Ammon's horn (tissue), 1 donor: Measurements from ENCODE around the gene CLEC1B.
"Not testable (repeated sequence)": the region's sequence is repeated elsewhere in the genome, so short reads cannot be mapped to it uniquely, and the experiment has no call there.

Experiments
- DNase-seq: peaks from one replicate; pipeline ENCODE4 v3.0.0-alpha.2; 2016; ENCODE audit warnings: low spot score

The CLEC1B gene

GRCh38 chr12:9974731-9975130 is 24.2 kb downstream of the CLEC1B start:
- DNase-seq, result not testable (repeated sequence)

GRCh38 chr12:9973949-9974348 is 25.0 kb downstream of the CLEC1B start:
- DNase-seq, result no peak

GRCh38 chr12:9971181-9971580 is 27.7 kb downstream of the CLEC1B start, which contains the start of gene CLEC12A:
Gene CLEC12A, plus strand, starts transcription at chr12:9971409. Its CDS starts 188 bp downstream, at chr12:9971597.
- DNase-seq, result no peak

GRCh38 chr12:9969673-9970072 is 29.2 kb downstream of the CLEC1B start:
- no peak for DNase-seq

GRCh38 chr12:9961901-9962300 is 37.0 kb downstream of the CLEC1B start:
- DNase-seq, result no peak

GRCh38 chr12:9961106-9961505 is 37.8 kb downstream of the CLEC1B start:
- no peak for DNase-seq

- no peak for DNase-seq
Observed at GRCh38 chr12:9960590-9960989, 38.3 kb downstream of the CLEC1B start.

GRCh38 chr12:9957834-9958233 is 41.1 kb downstream of the CLEC1B start:
- no peak for DNase-seq

- not testable (repeated sequence) for DNase-seq
Observed at GRCh38 chr12:9952954-9953729, 45.8 kb downstream of the CLEC1B start.

- DNase-seq, result peak; percentile 13
Observed at GRCh38 chr12:9951026-9951675, 47.8 kb downstream of the CLEC1B start.

GRCh38 chr12:9948606-9949296 is 50.2 kb downstream of the CLEC1B start:
- peak; percentile 30 for DNase-seq

- no peak for DNase-seq
Observed at GRCh38 chr12:9947674-9948073, 51.2 kb downstream of the CLEC1B start.

- no peak for DNase-seq
Observed at GRCh38 chr12:9944391-9944790, 54.5 kb downstream of the CLEC1B start.

- DNase-seq, result no peak
Observed at GRCh38 chr12:9943240-9943639, 55.7 kb downstream of the CLEC1B start.
